ENCODE data around the gene LHFPL3.
"Not testable (repeated sequence)": the region's sequence is repeated elsewhere in the genome, so short reads cannot be mapped to it uniquely, and the experiment has no call there.

The LHFPL3 gene

DNA sequence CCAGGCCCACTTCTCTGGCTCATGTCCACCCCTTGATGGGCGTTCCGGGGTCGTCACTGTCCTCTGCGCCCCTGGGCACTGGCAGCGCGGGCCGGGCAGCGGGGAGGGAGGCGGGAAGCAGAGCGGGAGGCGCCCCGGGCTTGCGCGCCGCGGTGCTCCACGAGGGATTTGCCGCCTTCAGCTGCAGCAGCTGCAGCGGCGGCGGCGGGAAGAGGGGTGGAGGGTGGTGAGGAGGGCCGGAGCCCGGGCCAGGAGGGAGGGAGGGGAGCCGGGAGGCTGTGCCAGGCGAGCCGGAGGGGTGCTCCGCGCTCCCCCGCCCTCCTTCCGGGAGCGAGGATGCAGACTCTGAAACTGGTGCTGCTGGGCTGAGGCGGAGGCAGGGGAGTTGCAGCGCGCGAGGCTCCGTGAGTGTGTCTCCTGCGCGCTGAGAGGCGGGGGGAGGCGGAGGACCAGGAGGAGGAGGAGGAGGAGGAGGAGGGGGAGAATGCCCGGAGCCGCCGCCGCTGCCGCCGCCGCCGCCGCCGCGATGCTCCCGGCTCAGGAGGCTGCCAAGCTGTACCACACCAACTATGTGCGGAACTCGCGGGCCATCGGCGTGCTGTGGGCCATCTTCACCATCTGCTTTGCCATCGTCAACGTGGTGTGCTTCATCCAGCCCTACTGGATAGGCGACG, at the start of gene LHFPL3:
LHFPL3 (plus strand) TSS at position 308 of the 674 bp plus-strand sequence.
- DNase-seq = no peak

DNA sequence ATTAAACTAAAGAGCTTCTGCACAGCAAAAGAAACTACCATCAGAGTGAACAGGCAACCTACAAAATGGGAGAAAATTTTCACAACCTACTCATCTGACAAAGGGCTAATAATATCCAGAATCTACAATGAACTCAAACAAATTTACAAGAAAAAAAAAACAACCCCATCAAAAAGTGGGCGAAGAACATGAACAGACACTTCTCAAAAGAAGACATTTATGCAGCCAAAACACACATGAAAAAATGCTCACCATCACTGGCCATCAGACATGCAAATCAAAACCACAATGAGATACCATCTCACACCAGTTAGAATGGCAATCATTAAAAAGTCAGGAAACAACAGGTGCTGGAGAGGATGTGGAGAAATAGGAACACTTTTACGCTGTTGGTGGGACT, 46.7 kb upstream of the LHFPL3 start:
- DNase-seq = not testable (repeated sequence)

DNA sequence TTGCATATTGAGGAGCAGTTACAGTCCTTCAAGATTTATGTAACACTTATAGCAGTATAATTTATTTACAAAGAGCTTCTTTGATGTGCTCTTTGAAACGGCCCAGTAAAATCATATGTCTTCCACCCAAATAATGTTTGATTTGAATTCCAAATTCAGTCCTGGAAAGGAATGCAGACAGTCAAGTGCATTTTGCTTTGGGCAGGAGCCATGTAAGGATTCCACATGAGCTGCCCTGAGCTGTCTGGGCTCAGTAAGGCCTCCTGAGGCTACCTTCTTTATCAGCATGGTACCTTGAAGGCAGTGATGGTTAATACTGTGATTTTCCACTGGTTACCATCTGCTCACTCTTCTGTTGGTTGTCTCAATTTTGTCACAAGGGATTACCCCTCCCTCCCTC, 41.6 kb upstream of the LHFPL3 start:
- DNase-seq = no peak

DNA sequence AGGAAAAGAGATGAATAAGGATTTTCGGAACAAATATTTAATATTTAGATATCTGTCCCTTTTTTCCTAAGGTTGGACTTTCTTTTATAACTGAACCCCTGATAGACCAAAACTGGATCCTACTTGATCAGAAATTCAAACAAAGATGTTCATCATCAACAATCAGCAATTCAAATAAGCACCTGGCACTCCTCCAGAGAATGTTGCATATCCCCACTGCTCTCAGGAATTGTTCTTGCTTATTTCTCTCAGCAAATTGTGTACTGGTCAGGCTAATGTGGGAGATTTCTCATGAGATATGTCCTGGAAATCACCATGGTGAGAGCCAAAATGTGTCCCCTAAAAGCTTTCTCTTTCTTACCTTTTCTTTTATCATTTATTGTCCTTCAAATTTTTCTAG, 40.3 kb upstream of the LHFPL3 start:
- DNase-seq = no peak

DNA sequence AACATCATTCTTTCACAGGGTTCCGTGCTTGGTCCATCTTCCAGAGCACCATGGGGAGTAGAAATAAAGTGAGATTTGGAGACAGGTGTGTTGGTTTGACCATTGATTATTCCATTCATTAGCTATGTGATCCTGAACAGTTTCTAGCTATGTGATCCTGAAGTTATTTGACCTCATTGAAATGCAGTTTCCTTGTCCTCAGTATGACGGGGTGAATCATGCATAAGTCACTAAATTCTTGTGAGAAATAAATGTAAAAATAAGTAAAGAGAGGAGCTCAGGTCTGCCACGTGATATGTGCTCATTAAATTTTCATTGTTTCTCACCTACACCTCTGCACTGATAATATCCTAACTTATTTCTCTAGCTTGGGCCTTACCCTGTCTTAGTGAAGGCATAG, 34.1 kb upstream of the LHFPL3 start:
- DNase-seq = no peak

DNA sequence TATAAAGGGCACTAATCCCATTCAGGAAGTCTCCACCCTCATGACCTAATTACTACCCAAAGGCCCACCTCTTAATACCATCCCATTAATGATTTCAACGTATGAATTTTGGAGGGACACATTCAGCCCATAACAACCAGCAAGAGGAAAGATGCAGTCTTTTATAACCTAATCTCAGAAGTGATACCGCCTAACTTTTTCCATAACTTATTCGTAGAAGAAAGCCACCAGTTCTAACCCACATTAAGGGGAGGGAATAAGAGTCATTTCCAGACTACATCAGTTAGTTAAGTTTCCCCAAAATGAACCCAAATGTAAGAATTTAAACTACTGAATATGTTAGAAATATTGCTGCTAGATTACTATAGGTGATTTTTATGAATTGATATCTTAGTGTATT, 32.1 kb upstream of the LHFPL3 start:
- DNase-seq = no peak

DNA sequence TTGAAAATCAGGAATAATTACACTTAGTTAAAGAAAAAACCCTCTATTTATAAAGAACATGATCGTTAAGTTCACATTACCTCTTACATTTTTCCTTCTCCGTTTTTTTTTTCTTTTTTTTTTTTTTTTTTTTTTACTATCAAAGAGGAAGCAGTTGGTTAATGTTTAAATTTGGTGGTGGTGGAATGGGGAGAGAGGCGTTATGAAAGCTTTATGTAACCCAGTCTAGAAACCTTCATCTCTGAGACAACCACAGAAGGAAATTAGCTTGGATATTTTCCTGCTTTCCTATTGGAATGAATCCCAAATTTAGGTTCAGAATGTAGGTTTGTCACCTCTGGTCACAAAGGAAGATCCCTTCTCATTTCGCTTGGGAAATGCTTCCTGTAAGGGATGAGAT, 31.5 kb upstream of the LHFPL3 start:
- no peak for DNase-seq

DNA sequence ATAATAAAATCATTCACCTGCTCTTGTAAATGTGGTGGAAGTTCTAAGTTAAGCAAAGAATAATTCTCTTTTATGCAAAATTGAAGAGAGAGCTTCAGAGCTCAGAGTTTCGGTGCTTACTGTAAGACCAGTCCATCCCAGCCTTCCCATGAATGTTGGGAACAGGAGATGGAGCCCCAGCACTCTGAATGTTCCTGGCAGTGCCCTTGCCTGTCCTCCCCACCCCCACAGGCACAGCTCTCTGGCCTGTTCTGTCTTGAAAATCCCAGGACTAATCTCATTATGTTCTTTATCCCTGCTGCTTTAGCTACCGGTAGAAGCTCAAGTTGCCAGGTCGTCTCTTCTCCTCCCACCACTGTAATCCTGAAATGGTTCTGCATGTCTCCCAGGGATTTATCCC, 29.1 kb upstream of the LHFPL3 start:
- DNase-seq = no peak

DNA sequence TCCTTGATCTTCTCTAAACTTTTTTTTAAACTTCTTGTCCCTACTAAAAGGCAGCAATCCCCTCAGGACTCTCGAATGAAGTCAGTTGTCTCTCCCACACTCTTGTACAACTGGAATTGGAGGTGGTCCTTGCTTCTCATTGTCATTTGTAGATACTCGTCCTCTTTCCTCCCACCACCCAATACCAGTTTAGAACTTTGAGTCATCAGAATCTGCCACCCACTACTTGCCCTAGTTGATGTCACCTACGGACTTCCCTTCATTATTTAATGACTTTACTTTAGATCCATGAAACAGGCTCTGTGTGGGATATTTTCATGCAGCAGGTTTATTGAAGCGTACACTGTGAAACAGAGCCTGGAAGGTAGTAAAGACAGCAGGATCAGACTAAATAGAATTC, 28.6 kb upstream of the LHFPL3 start:
- DNase-seq = no peak

DNA sequence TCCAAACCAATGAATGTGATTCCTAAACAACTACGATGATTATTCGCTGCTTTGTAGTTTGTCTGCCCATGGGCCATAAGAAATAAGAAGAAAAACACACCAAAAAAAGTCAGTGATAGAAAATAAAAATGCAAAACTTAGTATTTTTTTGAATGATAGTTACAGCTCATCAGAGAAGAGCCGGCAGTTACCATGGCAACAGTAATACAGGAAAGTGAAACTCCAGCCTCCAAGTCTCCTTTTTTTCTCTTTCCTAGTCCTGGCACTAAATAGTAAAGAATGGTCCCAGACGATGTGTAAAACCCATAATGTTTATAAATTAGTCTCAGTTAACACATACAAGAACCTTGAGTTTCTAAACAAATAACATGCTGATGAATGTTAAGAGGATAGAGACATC, 21.6 kb upstream of the LHFPL3 start:
- no peak for DNase-seq

DNA sequence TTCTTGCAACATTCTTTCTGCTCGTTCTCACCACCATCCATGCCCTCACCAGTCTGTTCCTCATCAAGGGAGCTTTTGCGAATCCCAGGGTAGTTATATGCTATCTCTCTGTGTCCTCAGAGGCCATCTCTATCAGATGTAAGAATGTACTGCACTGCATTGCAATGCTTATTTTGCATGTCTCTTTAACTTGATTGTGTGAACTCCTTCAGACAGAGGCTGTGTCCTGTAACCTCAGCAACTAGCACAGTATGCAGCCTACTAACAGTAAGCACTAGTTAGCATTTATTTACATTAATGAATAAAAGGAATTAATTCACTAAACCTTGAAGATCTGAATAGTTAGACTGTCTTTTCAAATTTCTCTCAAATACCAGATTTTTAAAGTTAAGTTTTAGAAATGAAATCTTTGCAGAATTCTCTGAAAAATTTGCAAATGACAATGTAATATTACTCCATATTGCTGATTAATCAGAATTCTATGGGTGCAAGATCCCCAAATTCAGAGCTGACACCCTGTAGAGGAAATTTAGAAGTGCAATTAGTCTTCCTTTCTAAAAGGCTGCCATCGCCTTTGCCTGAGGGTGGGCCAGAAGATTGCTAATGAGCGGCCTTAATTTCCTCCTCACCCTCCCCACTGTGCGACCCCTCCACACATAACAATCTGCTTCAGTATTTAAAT, 10.3 kb upstream of the LHFPL3 start:
- DNase-seq = no peak

DNA sequence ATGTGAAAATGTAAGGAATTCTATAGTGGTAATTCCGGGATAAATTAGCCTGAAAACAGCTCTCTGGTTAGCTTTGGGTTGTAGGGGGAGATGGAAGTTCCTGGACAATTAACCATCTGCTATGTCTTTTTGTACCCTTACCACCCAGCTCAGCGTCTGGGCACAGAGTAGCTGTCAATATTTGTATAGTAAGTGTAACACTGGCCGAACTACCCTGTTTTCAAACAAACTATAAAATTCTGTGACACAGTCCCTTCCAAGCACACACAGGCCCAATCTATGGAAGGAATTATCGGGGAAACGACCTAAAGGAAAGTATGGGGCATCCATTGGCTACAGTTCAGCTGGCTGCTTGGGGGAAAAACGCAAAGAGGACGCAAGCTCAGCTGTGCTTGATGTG, 869 bp upstream of the LHFPL3 start:
- DNase-seq = no peak

DNA sequence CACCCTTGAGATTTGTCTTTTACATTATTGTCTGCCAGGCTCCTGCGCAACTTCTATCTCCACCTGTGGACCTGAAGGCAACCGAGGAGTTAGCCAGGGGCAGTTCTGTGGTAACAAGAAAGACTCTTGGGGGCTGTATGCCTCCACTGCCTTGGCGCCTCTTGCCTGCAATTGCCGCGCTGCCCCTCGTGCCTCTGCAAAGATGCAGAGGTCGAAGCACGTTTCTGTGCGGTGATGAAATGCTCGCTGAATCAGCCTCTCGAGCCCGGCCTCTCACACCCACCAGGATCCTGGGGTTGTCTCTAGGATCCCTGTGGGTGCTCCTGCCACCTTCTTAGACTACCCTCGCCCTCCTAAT, 486 bp upstream of the LHFPL3 start:
- no peak for DNase-seq

DNA sequence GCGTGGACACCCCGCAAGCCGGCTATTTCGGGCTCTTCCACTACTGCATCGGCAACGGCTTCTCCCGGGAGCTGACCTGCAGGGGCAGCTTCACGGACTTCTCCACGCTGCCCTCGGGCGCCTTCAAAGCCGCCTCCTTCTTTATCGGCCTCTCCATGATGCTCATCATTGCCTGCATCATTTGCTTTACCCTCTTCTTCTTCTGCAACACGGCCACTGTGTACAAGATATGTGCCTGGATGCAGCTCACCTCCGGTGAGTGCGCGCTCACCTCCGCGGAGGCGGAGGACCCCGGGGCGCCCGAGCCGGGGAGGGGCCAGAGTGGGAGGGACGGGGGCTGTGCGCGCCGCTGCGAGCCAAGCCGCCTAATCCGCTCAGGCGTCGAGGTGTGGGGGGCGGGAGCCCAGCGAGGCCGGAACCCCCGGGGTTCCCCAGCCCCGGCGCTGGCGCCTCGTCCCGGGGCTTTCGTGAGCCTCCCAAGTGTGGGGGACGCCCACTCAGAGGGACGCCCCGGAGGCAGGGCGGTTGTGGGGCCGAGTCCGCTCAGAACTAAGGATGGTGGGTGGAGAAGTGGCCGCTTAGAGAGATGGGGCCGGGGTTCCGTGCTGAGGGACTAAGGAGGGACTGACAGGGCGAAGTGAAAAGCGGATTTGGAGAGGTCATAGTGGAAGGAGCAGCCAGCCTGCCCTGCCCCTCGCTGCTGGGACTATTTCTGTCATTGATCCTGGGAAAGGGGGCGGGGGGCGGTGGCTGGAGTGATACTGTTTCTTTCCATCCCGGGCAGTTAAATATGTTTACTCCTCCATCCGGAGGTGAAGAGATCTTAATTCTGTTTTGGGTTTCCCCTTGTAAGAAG, 795 bp downstream of the LHFPL3 start:
- DNase-seq = no peak

DNA sequence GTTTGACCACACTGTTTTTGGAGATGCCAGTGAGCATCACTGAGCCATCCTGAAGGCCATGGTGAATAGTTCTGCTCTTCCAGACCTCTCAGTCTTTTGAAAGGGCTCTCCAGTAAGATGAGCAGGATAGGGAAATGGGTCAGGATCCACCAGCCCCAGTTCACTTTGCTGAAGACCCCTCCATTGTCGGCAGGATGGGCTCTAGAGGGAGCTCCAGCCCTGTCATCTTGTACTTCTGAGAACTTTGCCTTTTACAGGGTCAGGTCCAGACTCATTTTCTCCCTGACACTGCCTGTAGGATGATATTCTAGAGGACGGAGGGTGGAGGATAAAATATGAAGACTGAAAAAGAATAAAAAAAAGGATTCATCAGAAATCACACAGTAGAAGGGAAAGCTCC, 13.1 kb downstream of the LHFPL3 start:
- DNase-seq = no peak

DNA sequence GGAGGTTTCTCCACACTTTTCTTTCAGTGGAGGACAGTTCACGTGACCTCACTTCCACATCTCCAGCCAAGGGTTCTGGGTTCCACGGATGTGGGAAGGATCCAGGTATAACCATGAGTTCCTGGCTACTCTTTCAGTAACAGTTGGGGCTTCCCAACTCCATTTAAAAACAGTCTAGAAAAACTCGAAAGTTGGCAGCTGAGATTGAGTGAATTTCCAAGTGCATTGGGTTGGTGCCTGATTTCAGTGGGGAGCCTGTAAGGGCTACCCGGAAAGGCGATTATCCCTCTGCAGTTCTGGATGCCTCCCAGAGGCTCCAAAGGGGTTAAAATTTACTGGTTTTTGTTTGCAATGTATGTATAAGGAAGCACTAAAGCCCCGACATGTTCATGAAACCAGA, 24.3 kb downstream of the LHFPL3 start:
- no peak for DNase-seq

DNA sequence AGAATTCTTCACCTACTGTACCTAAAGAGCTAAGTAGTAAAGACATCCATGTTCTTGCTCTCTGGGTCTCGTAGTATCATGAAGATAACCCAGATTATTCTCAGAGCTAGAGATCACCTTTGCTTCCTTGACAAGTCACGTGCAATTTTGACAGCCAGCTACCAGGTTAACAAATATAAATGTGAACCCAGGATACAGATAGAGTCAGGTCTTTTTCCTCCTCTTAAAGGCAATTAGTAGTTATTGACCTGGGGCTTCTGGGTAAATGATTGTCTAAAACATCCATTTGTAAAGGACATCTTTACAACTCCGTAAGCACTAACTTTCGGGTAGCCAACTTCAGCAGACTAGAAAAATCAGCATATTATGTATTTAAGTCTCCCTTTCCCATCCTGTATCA, 28.8 kb downstream of the LHFPL3 start:
- DNase-seq = no peak

DNA sequence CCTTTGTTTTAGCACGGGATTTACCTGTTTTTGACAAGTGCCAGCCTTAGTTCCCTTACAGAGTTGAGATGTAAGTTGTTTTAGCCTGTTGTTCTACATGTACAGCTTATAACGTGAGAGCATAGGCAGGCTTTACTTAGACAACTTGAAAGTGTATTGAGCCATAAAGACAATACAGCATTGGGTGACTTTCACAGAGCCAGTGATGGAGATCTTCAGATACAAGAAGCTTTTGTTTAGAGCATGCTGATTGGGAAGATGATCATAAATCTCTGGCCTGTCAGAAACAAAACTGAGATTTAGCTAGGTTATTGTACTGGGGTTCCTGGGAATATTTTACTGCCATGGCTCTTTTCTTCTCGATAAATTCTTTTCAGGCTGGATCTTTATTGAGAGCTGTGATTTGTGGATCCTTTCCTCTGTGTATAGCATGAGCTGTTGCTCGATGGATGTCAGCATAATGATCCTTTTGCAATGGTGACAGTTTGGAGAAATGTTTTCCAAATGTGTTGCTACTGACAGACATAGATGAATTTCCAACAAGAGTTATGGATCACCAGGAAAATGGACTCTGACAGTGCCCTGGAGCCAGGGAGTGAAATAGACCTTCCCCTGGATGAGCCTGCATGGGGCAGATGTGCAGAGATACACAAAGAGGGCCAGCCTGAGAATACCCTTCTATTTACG, 30.2 kb downstream of the LHFPL3 start:
- no peak for DNase-seq

DNA sequence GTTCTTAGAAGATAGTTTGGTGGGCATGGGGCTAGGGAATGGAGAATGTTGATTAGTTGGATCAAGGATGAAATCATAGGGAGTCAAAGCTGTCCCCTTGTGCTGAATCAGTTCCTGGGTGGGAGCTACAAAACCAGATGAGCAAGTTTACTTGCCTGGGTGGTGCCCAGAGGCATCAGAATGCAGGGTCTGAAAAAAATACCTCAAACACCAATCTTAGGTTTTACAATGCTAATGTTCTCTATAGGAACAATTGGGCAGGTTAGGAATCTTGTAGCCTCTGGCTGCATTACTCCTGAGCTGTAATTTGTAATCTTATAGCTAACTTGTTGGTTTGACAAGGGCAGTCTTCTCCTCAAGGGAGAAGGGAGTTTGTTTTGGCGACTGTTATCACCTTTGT, 34.4 kb downstream of the LHFPL3 start:
- no peak for DNase-seq

DNA sequence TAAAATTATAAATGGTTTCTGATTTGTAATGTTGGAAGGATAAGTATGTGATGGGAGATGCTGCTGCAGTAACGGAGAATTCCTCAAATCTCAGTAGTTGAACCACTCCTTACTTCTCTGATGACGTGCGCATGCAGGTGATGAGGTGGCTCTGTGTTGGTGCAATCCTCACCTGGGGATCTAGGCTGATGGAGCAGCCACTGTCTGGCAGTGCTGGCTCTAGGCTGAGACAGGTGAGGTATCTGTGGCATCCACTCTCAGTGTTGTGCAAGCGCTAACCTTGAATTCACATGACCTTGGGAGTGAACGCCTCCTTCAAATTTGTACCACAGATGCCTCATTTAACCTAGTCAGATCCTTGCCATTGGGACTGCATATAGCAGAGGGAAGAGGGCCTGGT, 35.0 kb downstream of the LHFPL3 start:
- DNase-seq = no peak

DNA sequence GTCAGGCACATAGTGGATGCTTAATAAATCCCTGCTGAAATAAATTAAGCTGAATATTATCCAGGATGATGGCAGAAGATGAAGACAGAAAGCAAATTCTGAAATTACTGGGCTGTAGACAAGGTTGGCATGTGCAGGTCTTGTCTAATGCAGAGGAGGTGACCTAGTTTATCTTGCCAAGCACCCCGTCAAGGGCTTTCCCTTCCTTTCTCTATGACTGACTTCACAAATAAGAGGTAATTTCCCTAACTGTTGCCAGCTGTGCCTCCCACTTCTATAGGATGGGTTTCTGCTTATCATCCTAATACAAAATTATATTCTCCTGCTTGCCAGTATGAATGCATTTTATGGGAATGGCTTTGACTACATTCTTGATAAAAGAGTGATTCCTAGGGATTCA, 38.0 kb downstream of the LHFPL3 start:
- no peak for DNase-seq

DNA sequence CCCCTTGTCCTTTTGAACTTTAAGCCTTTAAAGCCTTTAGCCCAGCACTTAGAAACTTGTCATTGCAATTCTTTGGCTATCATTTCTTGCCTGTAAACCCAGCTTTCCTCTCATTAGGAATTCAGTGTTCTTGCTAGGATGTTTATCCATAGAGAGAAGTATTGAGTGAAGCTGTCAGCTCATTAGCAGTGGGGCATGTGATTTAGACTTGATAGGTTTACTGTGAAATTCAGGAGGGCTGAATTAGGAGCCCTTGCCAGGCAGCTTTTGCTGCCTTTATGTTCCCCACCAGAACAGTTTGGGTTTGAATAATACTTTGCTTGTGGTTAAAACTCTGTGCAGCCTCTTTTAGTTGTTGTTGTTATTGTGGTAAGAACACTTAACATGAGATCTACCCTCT, 39.5 kb downstream of the LHFPL3 start:
- DNase-seq = no peak

DNA sequence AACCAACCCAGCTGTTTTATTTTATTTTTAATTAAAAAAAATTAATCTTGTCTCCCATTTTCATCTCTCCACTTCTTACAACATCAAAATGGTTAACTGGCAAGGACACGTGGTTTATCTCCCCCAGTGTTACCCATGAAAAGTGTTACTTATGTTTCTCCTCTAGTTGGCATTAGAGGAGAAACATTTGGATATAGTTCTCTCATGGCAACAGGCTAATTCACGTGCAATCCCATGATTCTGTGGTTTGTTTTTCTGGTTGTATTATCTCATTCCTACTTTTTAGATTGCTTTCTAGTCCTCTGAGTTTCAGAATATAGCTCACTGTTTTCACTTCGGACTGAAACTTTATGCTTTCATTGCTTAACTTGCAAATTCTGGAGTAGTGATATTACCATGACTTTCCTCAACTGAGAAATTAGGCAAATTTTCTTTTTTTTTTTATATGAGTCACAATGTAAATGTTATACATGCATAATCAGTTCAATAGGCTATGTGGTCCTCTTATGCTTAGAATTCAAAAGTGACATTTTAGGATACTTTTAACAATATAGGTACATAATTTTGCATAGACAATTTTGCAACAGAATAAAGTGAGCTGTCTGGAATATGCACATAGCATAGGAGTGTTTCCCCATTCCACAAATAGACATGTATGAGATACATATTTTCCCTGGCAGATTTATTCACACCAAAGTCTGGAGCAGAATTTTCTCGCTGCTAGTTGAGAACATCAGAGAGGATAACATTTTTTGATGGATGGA, 43.0 kb downstream of the LHFPL3 start:
- no peak for DNase-seq
